IMR-90 (cell line): ENCODE measurements around the gene GALNT17. TPM values are rescaled to one million over a fixed set of nuclear protein-coding genes. Genes with fewer than 3 reads are reported as not detected.

Experiments used
- ATAC-seq: fragments of 200-7000 bp; cut with Tn5 transposase; 2 replicates; pipeline ENCODE4 v1.9.1; 2020; ENCODE audit warnings: low read depth, mild to moderate bottlenecking, moderate library complexity
- BruUV-seq: library from RNA; stranded (reverse); fragments of 400-500 nt; replicated peaks from 2 replicates; lab custom pipeline; 2021; lab: Mats Ljungman, UMichigan
- CTCF ChIA-PET: fragments of 300-600 bp; formaldehyde crosslinking; extraction: SDS; loops from one replicate; lab custom pipeline; 2021; ENCODE audit warnings: antibody characterized with exemption; lab: Yijun Ruan, JAX
- POLR2A ChIA-PET: fragments of 300-600 bp; sonication (Branson Sonifier 250); formaldehyde crosslinking; loops from one replicate; lab custom pipeline; 2022; ENCODE audit warnings: antibody characterized with exemption; ENCODE audit not compliant: unreplicated experiment; lab: Charles Lee
- DNase-seq: peaks from one replicate; pipeline ENCODE4 v3.0.0; 2013
- H2AFZ ChIP-seq: replicated peaks from 2 replicates; pipeline ENCODE3; 2013; ENCODE audit warnings: low read length, mild to moderate bottlenecking; ENCODE audit not compliant: poor library complexity
- H2AK5ac ChIP-seq: 2 replicates; pipeline ENCODE4 v1.6.1; 2013; ENCODE audit warnings: low read depth, low read length, inconsistent platforms
- H2AK9ac ChIP-seq: replicated peaks from 2 replicates; pipeline ENCODE3; 2013; ENCODE audit warnings: mild to moderate bottlenecking, low read depth, low read length, moderate library complexity; ENCODE audit not compliant: poor library complexity
- H2BK120ac ChIP-seq: 2 replicates; pipeline ENCODE4 v1.6.1; 2013; ENCODE audit warnings: low read depth, low read length, inconsistent platforms
- H2BK15ac ChIP-seq: 3 replicates; pipeline ENCODE4 v1.6.1; 2013; ENCODE audit warnings: low read depth, low read length, inconsistent platforms
- H2BK20ac ChIP-seq: 2 replicates; pipeline ENCODE4 v1.6.1; 2013; ENCODE audit warnings: low read depth, mild to moderate bottlenecking, inconsistent platforms, low read length, moderate library complexity
- H2BK5ac ChIP-seq: 2 replicates; pipeline ENCODE4 v1.6.1; 2013; ENCODE audit warnings: mild to moderate bottlenecking, low read depth, low read length, inconsistent platforms; ENCODE audit not compliant: poor library complexity, severe bottlenecking
- H3K14ac ChIP-seq: replicated peaks from 2 replicates; pipeline ENCODE4 v1.6.1; 2013; ENCODE audit warnings: low read depth, low read length, inconsistent platforms
- H3K18ac ChIP-seq: 2 replicates; pipeline ENCODE4 v1.6.1; 2013; ENCODE audit warnings: low read depth, low read length, control low read depth
- H3K23ac ChIP-seq: 2 replicates; pipeline ENCODE4 v1.6.1; 2013; ENCODE audit warnings: low read depth, low read length, inconsistent platforms
- H3K27ac ChIP-seq: 2 replicates; pipeline ENCODE4 v1.5.1; 2013; ENCODE audit warnings: mild to moderate bottlenecking, control low read depth, low read length; ENCODE audit not compliant: insufficient read depth
- H3K27me3 ChIP-seq: 2 replicates; pipeline ENCODE4 v1.6.1; 2013; ENCODE audit warnings: low read length; ENCODE audit not compliant: control insufficient read depth, insufficient read depth
- H3K36me3 ChIP-seq: 2 replicates; pipeline ENCODE4 v1.6.1; 2013; ENCODE audit warnings: low read length, mixed read lengths; ENCODE audit not compliant: control insufficient read depth, insufficient read depth
- H3K4ac ChIP-seq: 2 replicates; pipeline ENCODE4 v1.6.1; 2013; ENCODE audit warnings: low read depth, low read length, inconsistent platforms
- H3K4me1 ChIP-seq: 2 replicates; pipeline ENCODE4 v1.6.1; 2013; ENCODE audit warnings: low read length, mixed read lengths; ENCODE audit not compliant: control insufficient read depth, insufficient read depth
- H3K4me2 ChIP-seq: 2 replicates; pipeline ENCODE4 v1.6.1; 2013; ENCODE audit warnings: low read depth, mild to moderate bottlenecking, control low read depth, low read length, moderate library complexity
- H3K4me3 ChIP-seq: 2 replicates; pipeline ENCODE4 v1.5.1; 2013; ENCODE audit warnings: low read depth, mild to moderate bottlenecking, control low read depth, low read length, moderate library complexity; ENCODE audit not compliant: insufficient read depth
- H3K56ac ChIP-seq: 2 replicates; pipeline ENCODE4 v1.6.1; 2013; ENCODE audit warnings: low read length, inconsistent platforms; ENCODE audit not compliant: insufficient read depth; ENCODE audit errors: extremely low read depth
- H3K79me1 ChIP-seq, 2 experiments: 2 replicates each; pipeline ENCODE4 v1.6.1; 2013; ENCODE audit warnings: low read length in 2 of 2, inconsistent platforms in 1 of 2, low read depth in 1 of 2
- H3K9ac ChIP-seq: 2 replicates; pipeline ENCODE4 v1.6.1; 2013; ENCODE audit warnings: low read depth, low read length, control low read depth
- H3K9me1 ChIP-seq: 2 replicates; pipeline ENCODE4 v1.6.1; 2013; ENCODE audit warnings: low read length, inconsistent platforms; ENCODE audit not compliant: insufficient read depth
- H3K9me3 ChIP-seq: 2 replicates; pipeline ENCODE4 v1.6.1; 2013; ENCODE audit warnings: low read length; ENCODE audit not compliant: control insufficient read depth, insufficient read depth
- H4K20me1 ChIP-seq: 2 replicates; pipeline ENCODE4 v1.6.1; 2013; ENCODE audit warnings: low read length, inconsistent platforms; ENCODE audit not compliant: insufficient read depth
- H4K5ac ChIP-seq: 2 replicates; pipeline ENCODE4 v1.6.1; 2013; ENCODE audit warnings: mild to moderate bottlenecking, low read depth, low read length, control low read depth
- H4K8ac ChIP-seq, 2 experiments: 2 replicates each; pipeline ENCODE4 v1.6.1; 2013; ENCODE audit warnings: low read depth in 2 of 2, low read length in 2 of 2, control low read depth in 1 of 2, inconsistent platforms in 1 of 2
- H4K91ac ChIP-seq: 2 replicates; pipeline ENCODE4 v1.6.1; 2013; ENCODE audit warnings: low read depth, low read length, inconsistent platforms; ENCODE audit not compliant: insufficient read depth
- CEBPB ChIP-seq: IDR thresholded peaks from 2 replicates; pipeline ENCODE4 v1.6.1; 2012; ENCODE audit warnings: low read depth, low read length, improper control_type of control experiment
- CHD1 ChIP-seq: IDR thresholded peaks from 2 replicates; pipeline ENCODE4 v1.6.1; 2012; ENCODE audit warnings: low read depth, low read length, improper control_type of control experiment
- FOS ChIP-seq: fragments of 150-350 bp; IDR thresholded peaks from 2 replicates; pipeline ENCODE4 v1.6.1; 2016; ENCODE audit warnings: low read depth, low read length
- POLR2A ChIP-seq: IDR thresholded peaks from 2 replicates; pipeline ENCODE4 v1.6.1; 2012; ENCODE audit warnings: mild to moderate bottlenecking, low read depth, low read length
- RAD21 ChIP-seq: IDR thresholded peaks from 2 replicates; pipeline ENCODE4 v1.6.1; 2012; ENCODE audit warnings: low read length, improper control_type of control experiment
- RCOR1 ChIP-seq: IDR thresholded peaks from 2 replicates; pipeline ENCODE4 v1.6.1; 2012; ENCODE audit warnings: mild to moderate bottlenecking, low read length, improper control_type of control experiment; ENCODE audit not compliant: insufficient replicate concordance
- RFX5 ChIP-seq: IDR thresholded peaks from 2 replicates; pipeline ENCODE4 v1.8.0; 2012; ENCODE audit warnings: low read depth, mild to moderate bottlenecking, low read length, moderate library complexity
- SMC3 ChIP-seq: fragments of 150-350 bp; IDR thresholded peaks from 2 replicates; pipeline ENCODE4 v1.6.1; 2016; ENCODE audit warnings: low read depth, mild to moderate bottlenecking, antibody characterized with exemption, low read length, moderate library complexity
- WGBS, 2 experiments: methylation state at CpG; one replicate each; pipeline versions ENCODE4 v1.1.5 to v1.1.7; 2013; ENCODE audit warnings: missing lambda C conversion rate in 2 of 2; ENCODE audit not compliant: insufficient read length in 1 of 2; ENCODE audit errors: extremely low coverage in 2 of 2; 5-methylcytosine and 5-hydroxymethylcytosine counted together
- dilution Hi-C: fragments of 300-500 bp; cut with HindIII; formaldehyde crosslinking; loops from one replicate; pipeline ENCODE4 v1.14.3; 2018; ENCODE audit warnings: low sequenced_read_pairs; ENCODE audit not compliant: unreplicated experiment
- in situ Hi-C: fragments of 300-500 bp; cut with MboI; formaldehyde crosslinking; loops from 3 replicates; pipeline ENCODE4 v1.14.3; 2019; ENCODE audit warnings: low sequenced_read_pairs, inconsistent platforms, mixed read lengths
- intact Hi-C: fragments of 100-400 bp; cut with micrococcal nuclease; formaldehyde crosslinking; loops from 2 replicates; pipeline ENCODE4 v1.10.0; 2022
- polyA plus RNA-seq, 3 experiments: library from polyadenylated mRNA; depleted of rRNA; stranded (reverse); fragments of >200 nt; gene quantifications; 2 replicates each; pipeline ENCODE4 v1.2.3, GENCODE V29; 2012; ENCODE audit warnings: low replicate concordance in 1 of 3
- total RNA-seq: library from RNA; depleted of rRNA; stranded (reverse); fragments of >200 nt; gene quantifications from 2 replicates; pipeline ENCODE4 v1.2.3, GENCODE V29; 2012
- TF ChIP-seq, protein P1 (sequence below): fragments of 150-350 bp; IDR thresholded peaks from 2 replicates; pipeline ENCODE4 v1.6.1; 2017; ENCODE audit warnings: mild to moderate bottlenecking, antibody characterized with exemption, low read length, low read depth

GALNT17 gene
- total and polyA plus RNA-seq, 2 of the 4 experiments (the other 2 are of a cell fraction): not detected

- no peak overlapping the region for H2BK20ac ChIP-seq
- H3K4me1 ChIP-seq: no peaks in the 10 kb centered on the region
- H3K14ac ChIP-seq: no peak overlapping the region
- TF ChIP-seq, protein P1, sequence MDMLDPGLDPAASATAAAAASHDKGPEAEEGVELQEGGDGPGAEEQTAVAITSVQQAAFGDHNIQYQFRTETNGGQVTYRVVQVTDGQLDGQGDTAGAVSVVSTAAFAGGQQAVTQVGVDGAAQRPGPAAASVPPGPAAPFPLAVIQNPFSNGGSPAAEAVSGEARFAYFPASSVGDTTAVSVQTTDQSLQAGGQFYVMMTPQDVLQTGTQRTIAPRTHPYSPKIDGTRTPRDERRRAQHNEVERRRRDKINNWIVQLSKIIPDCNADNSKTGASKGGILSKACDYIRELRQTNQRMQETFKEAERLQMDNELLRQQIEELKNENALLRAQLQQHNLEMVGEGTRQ: no peak
- TF ChIP-seq POLR2A (no peak), CEBPB (no peak), CHD1 (no peak), RAD21 (no peak), RFX5 (no peak), SMC3 (no peak), RCOR1 (no peak), FOS (no peak)
- H3K79me1 ChIP-seq: no peaks in the 10 kb centered on the region
- no peak overlapping the region for H3K23ac ChIP-seq
- H2AFZ ChIP-seq: no peak overlapping the region
- intact Hi-C loops: no loop called here
- no peak for ATAC-seq
- H3K56ac ChIP-seq: no peak overlapping the region
- no peak overlapping the region for H3K9ac ChIP-seq
- ChIA-PET CTCF (no interaction called here), POLR2A (no interaction called here)
- no peak overlapping the region for H2BK15ac ChIP-seq
- dilution Hi-C loops: no loop called here
- H4K5ac ChIP-seq: no peak overlapping the region
- in situ Hi-C loops: no loop called here
- no peak overlapping the region for H3K4ac ChIP-seq
- H3K9me1 ChIP-seq: no peaks in the 10 kb centered on the region
- no peak overlapping the region for H3K4me2 ChIP-seq
- no peak overlapping the region for H2BK5ac ChIP-seq
- 20% methylated on average over 1 of the region's 4 CpGs; no CpG with 5 or more reads in 1 of the 2 experiments for WGBS, 2 experiments
- H3K4me3 ChIP-seq: no peak overlapping the region
- BruUV-seq: no TSS peak
- no peak overlapping the region for H2AK5ac ChIP-seq
- H3K9me3 ChIP-seq: peaks cover 10% of the 10 kb centered on the region
- H4K20me1 ChIP-seq: no peaks in the 10 kb centered on the region
- no peak overlapping the region for H2AK9ac ChIP-seq
- no peak overlapping the region for H3K18ac ChIP-seq
- H2BK120ac ChIP-seq: no peak overlapping the region
- no peaks in the 10 kb centered on the region for H3K36me3 ChIP-seq
- H3K27me3 ChIP-seq: no peaks in the 10 kb centered on the region
- no peak overlapping the region for H4K8ac ChIP-seq
- DNase-seq: no peak
- no peak overlapping the region for H4K91ac ChIP-seq
- H3K27ac ChIP-seq: no peak overlapping the region
Observed at GRCh38 chr7:71361451-71362032, 229.6 kb downstream of the GALNT17 start.
